ENCODE data around the gene GRIA4.

DNA sequence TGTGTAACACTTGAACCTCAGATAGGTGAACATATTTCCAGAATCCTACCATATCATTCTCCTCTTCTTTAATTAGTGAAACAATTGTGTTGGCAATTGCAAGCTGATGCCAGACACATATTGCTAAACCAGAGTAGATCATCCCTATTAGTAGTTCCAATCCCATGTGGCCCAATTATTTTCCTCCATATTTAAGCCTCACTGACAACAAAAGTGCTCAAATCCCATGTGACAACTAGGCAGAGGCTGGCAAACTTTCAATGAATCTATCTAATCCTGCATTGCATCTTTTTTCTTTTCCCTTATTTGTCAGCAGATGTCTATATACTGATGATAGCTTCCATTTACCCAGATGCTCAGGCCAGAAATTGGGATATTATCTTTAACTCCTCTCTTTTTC, 90.4 kb downstream of the GRIA4 start:
- no peak for TF ChIP-seq CTCF (conservative IDR thresholded peaks at IDR 0.05; ENCODE audit: low read depth, low read length)
- no peak for TF ChIP-seq EZH2 (IDR thresholded peaks at IDR 0.05; ENCODE audit: borderline replicate concordance, low read depth, low read length, poor library complexity, severe bottlenecking)

Measured in A673 (cell line).